Measurements from ENCODE around the gene CARMIL1.

CARMIL1 gene

DNA sequence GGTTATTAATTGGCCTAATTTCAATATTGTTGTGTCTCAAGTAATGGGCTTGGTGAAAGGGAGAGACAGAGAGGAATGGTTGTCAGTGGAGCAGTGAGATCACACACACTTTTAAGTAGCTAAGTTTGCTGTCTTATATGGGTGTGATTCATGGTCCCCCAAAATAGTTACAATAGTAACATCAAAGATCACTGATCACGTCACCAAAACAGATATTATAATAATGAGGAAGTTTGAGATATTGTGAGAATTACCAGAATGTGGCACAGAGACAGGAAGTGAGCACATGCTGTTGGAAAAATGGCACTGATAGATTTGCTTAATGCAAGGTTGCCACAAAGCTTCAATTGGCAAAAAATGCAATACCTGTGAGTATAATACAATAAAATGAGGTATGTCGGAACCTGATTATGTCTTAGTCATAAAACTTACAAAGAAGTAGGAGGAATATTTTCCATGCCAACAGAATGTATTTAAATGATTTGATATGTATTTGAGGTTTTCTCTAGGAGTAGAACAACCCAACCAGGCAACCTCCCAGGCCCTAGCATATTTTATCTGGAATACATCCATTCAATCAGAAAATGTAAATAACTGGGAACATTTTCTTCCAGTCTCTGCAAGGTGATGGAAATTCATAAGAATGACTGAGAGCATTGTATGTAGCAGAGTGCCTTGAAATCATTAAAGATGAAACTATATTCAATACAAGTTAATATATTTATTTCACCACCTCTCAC, 167.8 kb downstream of the CARMIL1 start:
- no peak for DNase-seq (ENCODE audit: low spot score)

- no peak for DNase-seq (ENCODE audit: low spot score)
Observed at GRCh38 chr6:25447570-25447929, 168.4 kb downstream of the CARMIL1 start.

- DNase-seq (ENCODE audit: low spot score) = no peak
Observed at GRCh38 chr6:25448965-25449538, 169.9 kb downstream of the CARMIL1 start.

GRCh38 chr6:25449774-25450173, 170.6 kb downstream of the CARMIL1 start:
- no peak for DNase-seq (ENCODE audit: low spot score)

DNA sequence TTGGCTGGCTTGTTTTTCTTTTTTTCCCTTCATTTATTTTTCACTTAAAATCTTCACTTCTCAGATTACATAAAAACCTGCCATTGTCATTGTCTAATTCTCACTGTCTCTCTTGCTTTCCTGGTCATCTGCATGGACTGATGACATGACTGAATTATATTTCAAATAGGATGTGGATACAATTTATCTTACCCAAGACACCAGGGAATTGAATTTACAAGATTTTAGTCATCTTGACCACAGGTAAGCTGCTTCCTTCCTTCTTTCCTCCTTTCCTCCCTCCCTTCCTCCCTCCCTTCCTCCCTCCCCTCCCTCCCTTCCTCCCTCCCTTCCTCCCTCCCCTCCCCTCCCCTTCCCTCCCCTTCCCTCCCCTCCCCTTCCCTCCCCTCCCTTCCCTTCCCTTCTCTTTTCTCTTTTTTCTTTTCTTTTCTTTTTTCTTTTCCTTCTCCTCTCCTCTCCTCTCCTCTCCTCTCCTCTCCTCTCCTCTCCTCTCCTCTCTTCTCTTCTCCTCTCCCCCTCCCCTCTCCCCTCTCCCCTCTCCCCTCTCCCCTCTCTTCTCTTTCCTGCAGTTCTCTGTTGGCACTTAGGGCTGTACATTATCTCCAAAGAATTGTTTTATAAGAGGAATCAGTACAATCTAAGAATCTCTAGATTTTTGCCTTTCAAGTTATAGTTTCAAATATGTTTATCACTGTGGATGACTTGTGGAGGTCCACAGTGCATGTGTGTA, 171.5 kb downstream of the CARMIL1 start:
- DNase-seq (ENCODE audit: low spot score) = no peak

DNA sequence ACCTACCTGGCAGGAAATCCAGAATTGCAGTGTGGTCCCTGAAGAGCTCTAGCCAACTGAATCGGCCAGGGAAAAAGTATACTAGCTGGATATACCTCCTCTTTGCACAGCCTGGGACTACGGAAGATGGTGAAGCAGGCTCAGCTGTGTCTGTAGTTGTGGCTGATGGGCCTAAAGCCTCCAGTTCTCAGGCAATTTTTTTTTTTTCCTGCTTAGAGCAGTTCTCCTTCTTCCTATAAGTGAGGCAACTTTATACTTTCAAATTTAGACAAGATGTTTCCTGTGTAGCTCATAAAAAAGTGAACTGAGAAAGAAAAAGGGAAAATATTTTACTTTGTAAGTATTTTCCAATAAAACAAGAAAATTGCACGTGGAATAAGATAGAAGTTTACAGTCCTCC, 172.9 kb downstream of the CARMIL1 start:
- DNase-seq (ENCODE audit: low spot score) = no peak

GRCh38 chr6:25453288-25453687, 174.1 kb downstream of the CARMIL1 start:
- no peak for DNase-seq (ENCODE audit: low spot score)

DNA sequence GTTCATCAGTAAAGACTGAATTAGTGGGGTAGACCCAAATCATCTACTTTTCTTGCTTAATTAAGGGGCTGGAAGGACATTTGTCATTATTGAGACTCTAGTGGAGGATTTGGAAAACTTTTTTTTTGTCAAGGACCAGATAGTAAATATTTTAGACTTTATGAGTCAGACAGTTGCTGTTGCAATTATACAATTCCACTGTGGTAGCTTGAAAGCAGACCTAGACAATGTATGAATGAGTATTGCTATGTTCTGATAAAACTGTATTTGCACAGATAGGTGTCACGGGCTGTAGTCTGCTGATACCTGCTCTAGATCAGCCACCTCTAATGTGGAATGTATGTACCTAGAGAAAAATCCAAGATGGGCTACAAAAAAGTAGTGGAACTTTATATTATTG, 175.0 kb downstream of the CARMIL1 start:
- DNase-seq (ENCODE audit: low spot score) = no peak

GRCh38 chr6:25456249-25457040, 177.3 kb downstream of the CARMIL1 start:
- DNase-seq (ENCODE audit: low spot score) = no peak

GRCh38 chr6:25457516-25457915, 178.3 kb downstream of the CARMIL1 start:
- no peak for DNase-seq (ENCODE audit: low spot score)

DNA sequence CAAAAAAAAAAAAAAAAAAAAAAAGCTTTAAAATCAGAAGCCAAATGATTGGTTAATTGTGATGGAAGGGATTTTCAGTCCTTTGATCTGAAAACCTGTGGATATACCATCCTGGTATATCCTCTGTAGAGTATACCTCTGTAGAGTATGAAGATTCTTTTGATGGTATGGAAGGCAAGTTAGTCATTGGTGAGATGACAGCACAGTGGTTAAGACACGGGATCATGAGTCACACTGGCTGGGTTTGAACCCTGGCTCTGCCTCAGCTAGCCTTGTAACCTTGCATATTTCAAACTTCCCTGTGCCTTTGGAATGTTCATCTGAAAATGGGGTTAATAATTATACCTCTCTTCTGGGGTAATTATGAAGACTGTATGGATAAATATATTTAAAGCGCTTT, 179.3 kb downstream of the CARMIL1 start:
- DNase-seq (ENCODE audit: low spot score) = peak; percentile 38

DNA sequence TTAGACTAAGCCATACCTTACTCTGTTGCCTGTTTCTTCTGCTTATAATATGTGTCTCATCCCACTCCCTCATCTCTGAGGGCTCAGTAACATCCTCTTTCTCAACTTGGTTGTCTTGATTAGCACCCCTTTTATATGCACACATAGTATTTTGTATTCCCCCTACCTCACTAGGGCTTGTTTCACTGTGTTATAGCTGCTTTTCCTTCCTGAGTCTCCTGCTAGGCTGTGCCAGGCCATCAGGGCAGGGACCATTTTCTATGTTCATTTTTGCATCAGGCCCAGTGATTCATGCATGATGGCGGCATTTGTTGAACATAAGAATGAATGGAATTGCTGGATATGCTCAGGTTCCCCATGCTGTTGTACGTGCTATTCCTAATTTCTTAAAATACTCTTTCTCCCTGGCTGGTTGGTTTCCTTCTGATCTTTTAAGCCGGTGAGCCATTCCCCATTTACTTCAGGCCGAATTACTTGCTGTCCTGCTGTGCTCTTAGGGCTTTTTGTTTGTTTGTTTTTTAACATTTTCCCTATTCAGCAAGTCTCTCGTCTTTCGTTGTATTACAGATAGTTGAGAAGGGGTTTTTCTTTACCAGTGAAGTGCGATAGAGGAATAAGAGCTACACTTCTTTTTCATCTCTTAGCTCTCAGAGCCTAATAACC, 183.2 kb downstream of the CARMIL1 start:
- no peak for DNase-seq (ENCODE audit: low spot score)

DNA sequence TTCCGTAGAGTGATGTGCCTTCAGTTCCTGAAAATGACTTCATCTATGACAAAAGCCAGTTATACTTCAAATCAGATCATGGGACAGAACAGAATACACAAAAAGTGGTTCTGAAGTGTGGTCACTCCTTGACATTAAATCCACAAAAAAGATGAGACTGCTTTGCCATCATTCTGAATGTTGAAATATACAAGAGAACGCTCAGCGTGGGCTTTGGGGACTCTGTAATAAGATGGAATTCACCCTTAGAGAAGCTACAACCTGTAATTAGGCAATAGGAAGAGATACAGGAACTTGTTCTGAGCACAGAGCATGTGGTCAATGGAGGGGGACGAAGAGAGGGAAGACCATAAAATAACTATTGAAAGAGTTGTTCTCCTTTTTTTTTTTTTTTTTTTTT, 184.3 kb downstream of the CARMIL1 start:
- no peak for DNase-seq (ENCODE audit: low spot score)

- DNase-seq (ENCODE audit: low spot score) = no peak
Observed at GRCh38 chr6:25464225-25464624, 185.1 kb downstream of the CARMIL1 start.

GRCh38 chr6:25465941-25466340, 186.8 kb downstream of the CARMIL1 start:
- no peak for DNase-seq (ENCODE audit: low spot score)

DNA sequence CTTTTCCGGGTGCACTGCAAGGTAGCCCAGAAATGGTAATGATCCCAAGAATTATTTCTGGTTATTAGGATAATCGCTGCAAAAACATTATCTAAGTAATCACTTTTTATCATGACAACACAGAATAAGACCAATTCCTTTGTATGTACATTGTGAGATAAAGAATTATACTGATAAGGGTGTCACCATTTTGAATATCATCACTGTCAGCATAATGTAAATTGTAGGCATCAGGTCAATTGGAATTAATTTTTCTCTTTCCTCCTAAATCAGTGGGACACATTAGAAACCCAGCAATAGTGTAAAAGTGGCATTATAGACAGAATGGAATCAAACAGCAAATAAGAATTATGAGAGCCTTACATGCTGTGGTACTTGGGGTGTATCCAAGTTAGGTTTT, 189.7 kb downstream of the CARMIL1 start:
- DNase-seq (ENCODE audit: low spot score) = no peak

DNA sequence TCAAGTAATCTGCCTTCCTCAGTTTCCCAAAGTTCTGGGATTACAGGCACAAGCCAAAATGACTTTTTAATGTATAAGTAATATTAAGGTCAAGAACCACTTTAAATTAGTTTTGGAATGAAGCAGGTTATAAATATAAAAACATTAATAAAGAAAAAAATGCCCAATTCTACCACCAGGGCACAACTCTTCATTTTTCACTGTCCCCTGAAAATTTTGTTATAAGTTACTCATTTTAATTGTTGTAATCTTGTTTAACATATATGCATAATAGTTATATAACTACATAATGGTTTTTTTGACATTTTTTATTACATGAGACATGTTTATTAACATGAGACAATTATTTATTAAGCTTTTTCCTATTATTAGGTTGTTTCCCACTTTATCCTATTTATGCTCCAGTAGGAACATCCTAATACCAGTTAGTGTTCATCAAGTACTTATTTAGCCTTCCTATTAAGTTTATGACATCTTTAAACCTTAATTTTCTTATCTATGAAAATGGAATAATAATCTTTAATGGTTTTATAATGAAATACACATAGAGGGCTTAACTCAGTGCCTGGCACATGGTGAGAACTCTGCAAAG, 190.7 kb downstream of the CARMIL1 start:
- DNase-seq (ENCODE audit: low spot score) = no peak

DNA sequence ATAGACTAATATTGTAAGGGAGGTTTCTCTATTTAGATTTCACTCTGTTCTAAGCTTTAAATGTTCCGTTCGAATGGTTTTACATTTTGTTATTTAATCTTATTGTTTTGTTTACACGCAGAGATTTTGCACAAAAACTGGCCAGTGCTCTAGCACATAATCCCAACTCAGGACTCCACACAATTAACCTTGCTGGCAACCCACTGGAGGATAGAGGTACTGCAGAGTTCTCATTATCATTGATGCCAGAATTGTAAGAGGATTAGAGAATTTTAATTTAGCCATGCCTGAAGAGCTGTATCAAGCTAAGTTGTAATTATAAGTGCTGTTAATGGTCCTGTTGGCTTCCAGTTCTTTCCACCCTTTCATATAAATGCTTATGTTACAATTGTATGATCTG, 193.1 kb downstream of the CARMIL1 start:
- DNase-seq (ENCODE audit: low spot score) = no peak

DNA sequence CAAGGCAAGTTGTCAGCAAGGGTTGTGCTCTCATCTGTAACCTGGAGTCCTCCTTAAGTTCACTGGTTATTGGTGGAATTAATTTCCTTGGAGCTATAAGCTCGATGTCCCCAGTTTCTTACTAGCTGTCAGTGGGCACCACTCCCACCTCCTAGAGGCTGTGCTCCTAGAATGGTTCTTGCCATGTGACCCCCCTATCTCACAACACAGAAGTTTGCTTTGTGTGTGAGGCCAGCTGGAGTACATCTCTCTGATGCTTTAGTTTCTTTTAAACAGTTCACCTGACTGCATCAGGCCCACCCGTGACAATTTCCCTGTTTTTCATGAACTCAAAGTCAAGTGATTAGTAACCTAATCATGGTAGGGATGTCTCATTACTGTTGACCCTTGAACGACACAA, 193.7 kb downstream of the CARMIL1 start:
- no peak for DNase-seq (ENCODE audit: low spot score)

DNA sequence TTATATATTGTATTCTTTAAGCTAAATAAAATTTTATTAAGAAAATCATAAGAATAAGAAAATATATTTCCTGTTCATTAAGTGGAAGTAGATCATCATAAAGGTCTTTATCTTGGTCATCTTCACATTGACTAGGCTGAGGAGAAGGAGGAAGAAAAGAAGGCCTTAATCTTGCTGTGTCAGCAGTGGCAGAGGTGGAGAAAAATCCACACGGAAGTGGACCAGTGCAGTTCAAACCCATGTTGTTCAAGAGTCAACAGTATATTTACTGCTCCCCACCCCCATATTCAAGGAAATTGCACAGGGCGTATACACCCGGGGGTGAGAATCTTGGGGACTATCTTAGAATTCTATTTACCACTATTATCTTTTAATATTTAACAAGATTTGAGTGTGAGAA, 194.3 kb downstream of the CARMIL1 start:
- DNase-seq (ENCODE audit: low spot score) = no peak

- no peak for DNase-seq (ENCODE audit: low spot score)
Observed at GRCh38 chr6:25476126-25476525, 197.0 kb downstream of the CARMIL1 start.
